ENCODE data around the gene CCDC9.
"Not testable (repeated sequence)": the region's sequence is repeated elsewhere in the genome, so short reads cannot be mapped to it uniquely, and the experiment has no call there.

Gene CCDC9

DNA sequence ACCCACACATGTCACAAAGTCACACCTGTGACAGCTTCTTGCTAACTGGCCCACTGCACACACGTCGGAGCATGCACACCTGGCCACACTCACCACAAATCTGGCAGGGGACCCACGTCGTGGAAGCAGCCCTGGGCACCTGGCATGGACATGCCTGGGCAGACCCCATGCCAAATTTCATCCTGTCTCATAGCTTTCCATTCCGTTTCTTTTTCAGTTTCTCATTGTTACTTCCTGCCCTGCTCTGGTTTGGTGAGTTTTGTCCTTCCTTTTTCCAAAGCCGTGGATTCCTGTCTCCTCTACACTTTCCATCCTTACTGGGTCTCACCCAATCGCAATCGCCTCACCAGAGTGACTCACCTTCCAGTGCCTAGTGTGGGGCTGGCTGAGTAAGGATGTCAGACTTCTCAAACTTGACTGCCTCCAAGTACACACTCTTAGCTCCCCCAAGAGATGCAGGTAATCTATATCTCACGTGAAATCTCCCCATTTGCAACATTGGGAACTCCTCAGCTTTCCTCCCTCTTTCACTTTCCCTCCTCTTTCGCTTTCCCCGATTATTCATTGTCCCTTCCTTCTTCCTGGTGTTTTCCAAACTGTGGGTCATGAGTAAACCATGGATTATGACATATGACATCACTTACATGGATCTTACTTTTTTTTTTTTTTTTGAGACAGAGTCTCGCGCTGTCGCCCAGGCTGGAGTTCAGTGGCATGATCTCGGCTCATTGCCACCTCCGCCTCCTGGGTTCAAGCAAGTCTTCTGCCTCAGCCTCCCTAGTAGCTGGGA, 23.7 kb upstream of the CCDC9 start:
- peak; percentile 63 for DNase-seq (ENCODE audit: low read depth)

- DNase-seq (ENCODE audit: low read depth) = no peak
These were observed 20.2 kb upstream of the CCDC9 start for GRCh38 chr19:47236072-47236675.

DNA sequence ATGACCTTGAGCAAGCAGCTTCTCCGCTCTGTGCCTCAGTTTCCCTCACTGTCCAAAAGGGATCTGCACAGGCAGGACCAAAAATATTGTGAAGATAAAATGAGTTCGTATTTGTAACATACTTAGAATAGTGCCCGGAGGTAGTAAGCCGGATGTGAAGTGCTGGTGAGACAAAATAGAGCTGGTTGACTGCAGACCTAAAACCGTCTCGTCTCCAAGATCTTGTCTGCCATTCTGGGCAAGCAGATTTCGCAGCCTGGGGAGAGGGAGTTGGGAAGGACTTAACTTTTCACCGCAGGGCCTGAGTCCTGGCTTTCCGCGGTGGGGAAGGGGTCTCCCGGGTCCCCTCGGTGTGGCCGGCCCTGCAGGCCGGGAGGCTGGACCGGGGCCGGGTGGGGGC, 17.2 kb upstream of the CCDC9 start:
- no peak for DNase-seq (ENCODE audit: low read depth)

DNA sequence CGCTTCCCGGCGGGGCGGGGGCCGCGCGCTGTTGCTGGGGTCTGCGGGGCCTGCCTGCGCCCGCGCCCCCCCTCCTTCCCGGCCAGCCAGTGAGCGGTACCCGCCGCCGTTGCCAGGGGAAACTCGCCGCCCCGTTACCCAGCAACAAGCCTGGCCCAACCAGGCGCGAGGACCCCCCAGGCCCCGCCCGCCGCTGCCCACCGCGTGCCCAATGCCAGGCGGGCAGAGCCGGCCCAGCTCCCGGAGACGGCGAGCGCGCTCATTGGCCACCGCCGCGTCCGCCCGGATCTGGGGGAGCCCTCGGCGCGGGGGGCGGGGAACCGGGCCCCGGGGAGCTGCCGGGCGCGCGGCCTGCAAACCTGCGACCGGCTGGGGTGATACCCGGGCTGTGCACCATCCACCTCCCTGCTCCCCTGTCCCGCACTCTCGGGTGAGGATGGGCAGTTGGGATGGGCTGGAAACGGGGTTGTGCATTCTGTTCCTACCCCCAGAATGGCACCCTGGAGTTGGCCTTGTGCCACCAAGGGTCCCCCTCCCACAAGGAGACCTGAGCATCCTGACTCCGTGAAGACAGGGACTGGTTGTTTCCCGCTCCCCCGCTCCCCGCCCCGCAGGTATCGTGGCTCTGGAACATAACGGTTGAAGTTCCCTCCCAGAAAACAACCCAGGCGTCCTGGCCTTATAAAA, 16.6 kb upstream of the CCDC9 start:
- peak; percentile 54 for DNase-seq (ENCODE audit: low read depth)

DNA sequence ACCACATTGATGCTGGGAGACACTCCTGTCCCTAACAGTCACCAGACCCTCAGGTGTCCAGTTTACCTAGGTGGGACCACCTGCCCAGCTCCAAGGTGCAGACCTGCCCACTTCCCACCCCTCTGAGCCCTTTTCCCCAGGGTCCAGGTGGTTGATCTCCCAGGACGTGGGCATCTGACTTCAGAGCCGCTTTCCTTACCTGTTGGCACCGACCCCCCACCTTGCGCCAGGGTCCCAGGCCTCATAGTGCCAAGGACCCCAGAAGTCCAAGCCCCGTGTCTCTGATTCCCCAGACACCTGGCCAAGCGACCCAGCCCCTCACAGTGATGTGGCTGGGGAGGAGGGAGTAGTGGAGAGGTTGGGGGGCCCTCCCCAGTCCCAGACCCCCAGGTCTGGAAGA, 15.8 kb upstream of the CCDC9 start:
- DNase-seq (ENCODE audit: low read depth) = no peak

DNA sequence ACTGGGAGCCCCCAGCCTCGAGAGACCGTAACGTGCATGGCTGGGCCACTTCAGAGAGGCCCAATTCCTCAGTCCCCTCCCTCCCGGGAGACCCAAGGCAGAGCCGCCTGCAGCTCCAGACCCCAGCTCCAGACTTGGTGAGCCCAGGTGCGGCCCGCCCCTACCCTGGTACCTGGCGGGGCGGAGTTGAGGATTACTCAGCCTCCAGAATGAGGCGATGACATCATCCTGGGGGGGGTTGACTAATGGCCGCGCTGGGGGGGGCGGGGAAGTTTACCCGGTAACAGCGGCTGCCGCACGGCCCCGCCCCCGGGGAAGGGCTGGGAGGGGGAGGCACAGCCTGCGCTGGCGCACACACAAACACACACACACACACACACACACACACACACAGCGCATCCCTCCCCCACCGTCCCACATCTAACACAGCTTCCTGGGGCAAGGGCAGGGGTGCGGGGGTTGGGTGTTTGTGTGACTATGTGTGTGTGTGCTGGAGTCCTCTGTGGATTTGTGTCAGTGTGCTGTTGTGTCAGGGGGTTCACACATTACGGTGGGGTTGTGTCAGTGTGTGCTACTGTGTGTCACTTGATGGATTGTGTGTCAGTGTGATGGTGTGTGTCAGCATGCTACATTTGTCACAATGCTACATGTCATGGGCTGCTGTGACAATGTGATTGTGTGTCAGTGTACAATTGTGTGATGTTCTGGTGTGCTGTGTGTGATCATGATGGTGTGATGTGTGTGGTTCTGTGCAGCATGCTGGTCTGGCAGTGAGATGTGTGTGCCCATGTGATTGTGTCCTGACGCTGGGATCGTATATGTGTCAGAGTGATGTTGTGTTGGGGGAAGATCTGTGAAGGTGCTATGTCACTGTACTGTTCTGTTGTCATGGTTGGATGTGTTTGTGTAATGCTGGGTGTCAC, 15.1 kb upstream of the CCDC9 start:
- peak; percentile 80 for DNase-seq (ENCODE audit: low read depth)

GRCh38 chr19:47241919-47242577, 14.3 kb upstream of the CCDC9 start:
- no peak for DNase-seq (ENCODE audit: low read depth)

DNA sequence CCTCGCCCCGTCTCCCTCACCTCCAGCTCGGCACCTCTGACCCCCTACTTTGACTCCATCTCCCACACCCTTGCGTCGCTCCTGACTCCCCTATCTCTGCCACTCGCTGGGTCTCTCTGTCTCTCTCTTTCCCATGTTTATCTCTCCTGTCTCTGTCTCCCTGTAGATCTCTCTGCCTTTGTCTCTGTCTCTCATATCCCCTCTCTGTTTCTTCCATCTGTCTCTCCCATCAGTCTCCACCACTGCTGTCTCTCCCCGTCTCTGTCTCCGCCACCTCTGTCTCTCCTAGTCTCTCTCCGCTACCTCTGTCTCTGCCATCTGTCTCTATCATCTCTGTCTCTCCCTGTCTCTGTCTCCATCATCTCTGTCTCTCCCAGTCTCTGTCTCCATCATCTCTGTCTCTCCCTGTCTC, 13.0 kb upstream of the CCDC9 start:
- no peak for DNase-seq (ENCODE audit: low read depth)

- DNase-seq (ENCODE audit: low read depth) = peak; percentile 95
These were observed 12.4 kb upstream of the CCDC9 start for GRCh38 chr19:47243776-47244547.

DNA sequence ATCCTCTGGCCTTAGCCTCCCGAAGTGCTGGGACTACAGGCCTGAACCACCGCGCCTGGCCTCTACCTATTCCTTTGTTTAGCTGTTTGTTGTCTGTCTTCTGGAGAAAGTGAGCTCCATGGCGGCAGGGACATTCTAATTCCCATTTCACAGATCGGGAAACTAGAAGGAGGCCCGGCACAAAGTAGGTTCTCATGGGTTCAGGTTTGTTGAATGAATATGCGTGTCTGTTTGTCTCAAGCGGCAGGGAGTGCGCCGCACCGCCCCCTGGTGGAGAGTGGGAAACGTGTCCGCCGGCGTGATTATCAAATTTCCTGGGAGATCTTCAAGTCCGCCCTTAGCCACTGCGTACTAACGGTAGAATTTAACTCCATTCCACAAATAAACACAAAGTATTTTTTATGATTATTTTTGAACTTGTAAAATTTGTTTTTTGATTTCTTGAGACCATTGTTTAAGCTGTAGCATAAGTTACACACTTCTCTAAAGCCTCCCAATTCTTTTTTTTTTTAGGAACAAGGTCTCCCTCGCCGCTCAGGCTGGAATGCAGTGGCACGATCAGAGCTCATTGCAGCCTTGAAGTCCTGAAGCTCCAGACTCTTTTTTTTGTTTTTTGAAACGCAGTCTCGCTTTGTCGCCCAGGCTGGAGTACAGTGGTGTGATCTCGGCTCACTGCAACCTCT, 8.9 kb upstream of the CCDC9 start:
- peak; percentile 62 for DNase-seq (ENCODE audit: low read depth)

DNA sequence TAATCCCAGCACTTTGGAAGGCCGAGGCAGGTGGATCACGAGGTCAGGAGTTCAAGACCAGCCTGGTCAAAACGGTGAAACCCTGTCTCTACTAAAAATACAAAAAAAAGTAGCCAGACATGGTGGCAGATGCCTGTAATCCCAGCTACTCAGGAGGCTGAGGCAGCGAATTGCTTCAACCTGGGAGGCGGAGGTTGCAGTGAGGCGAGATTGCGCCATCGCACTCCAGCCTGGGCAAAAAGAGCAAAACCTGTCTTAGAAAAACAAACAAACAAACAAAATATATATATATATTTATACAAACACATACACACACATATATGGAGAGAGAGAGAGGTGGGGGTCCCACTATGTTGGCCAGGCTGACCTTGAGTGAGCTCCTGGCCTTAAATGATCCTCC, 3.3 kb upstream of the CCDC9 start:
- DNase-seq (ENCODE audit: low read depth) = not testable (repeated sequence)

DNA sequence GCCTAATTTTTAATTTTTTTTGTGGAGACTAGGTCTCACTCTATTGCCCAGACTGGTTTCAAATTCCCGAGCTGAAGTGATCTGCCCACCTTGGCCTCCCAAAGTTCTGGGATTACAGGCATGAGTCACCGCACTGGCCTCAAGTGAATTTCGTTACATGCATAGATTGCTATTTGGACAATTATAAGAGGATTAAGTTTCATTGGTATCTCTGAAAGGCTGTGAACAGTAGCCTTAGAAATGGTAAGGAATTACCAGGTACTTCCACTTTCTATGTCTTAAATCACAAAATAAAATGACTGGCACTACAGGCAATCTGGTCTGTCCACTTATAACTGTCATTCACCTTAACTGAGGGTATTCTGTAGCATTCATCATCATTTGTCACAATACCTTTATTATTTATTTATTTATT, 2.9 kb upstream of the CCDC9 start:
- DNase-seq (ENCODE audit: low read depth) = peak; percentile 80

DNA sequence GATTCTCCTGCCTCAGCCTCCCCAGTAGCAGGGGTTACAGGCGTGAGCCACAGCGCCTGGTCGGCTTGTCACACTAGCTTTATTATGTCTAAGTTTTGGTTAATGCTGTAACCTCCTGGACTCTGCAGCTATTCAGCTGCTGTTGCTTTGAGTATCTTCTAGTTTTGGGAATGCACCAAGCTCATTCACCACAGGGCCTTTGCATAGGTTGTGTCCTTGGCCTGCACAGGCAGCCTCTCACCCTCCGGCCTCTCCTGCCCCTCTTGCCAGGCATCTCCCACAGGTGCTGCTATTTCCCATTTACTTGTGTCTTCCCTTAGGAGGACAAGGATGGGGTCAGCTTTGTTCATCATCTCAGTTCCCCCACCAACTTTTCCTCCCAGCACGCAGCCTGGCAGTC, 2.4 kb upstream of the CCDC9 start:
- DNase-seq (ENCODE audit: low read depth) = no peak

- DNase-seq (ENCODE audit: low read depth) = peak; percentile 96
These were observed 527 bp downstream of the CCDC9 start for GRCh38 chr19:47256693-47257410.

GRCh38 chr19:47257411-47258169, 1.3 kb downstream of the CCDC9 start:
- peak; percentile 10 for DNase-seq (ENCODE audit: low read depth)

GRCh38 chr19:47258434-47258833, 2.1 kb downstream of the CCDC9 start:
- no peak for DNase-seq (ENCODE audit: low read depth)

- DNase-seq (ENCODE audit: low read depth) = no peak
These were observed 2.7 kb downstream of the CCDC9 start for GRCh38 chr19:47258895-47259555.

DNA sequence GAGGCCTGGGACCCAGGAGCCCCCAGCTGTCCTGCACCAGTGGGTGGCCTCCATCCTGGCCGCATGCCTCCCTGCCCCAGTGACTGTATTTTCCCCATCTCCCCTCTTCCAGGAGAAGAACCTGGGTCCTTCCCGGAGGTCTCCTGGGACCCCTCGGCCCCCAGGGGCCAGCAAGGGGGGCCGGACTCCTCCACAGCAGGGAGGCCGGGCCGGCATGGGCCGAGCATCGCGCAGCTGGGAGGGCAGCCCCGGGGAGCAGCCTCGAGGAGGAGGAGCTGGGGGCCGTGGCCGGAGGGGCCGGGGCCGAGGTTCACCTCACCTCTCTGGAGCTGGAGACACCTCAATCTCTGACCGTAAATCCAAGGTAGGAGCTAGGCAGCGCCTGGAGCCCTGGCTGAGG, 4.2 kb downstream of the CCDC9 start:
- no peak for DNase-seq (ENCODE audit: low read depth)

All from amniotic epithelial cell (primary cell).